Astrocyte of the hippocampus (primary cell): ENCODE measurements around the gene POLR2J3.
"Not testable (repeated sequence)": the region's sequence is repeated elsewhere in the genome, so short reads cannot be mapped to it uniquely, and the experiment has no call there.

Experiments used
- DNase-seq: peaks from one replicate; pipeline ENCODE4 v3.0.0; 2011; ENCODE audit warnings: low read depth, low spot score

Gene POLR2J3

DNA sequence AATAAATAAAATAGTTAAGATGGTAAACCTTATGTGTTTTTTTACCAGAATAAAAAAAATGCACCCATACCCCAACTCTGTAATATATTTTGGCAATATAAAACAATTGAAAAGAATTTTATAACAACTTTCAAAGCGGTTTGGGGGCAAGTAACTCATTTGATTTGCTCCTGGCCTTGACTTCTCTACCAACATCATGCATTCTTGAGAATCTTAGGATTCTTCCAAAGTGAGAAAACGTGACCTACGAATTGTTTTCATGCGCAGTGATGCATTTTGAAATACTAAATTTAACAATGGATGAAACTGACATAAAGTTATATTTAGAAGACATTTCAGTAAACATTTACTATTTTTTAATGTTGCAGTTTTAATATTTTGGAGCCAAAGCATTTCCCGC is 51.6 kb downstream of the POLR2J3 start:
- not testable (repeated sequence) for DNase-seq

DNA sequence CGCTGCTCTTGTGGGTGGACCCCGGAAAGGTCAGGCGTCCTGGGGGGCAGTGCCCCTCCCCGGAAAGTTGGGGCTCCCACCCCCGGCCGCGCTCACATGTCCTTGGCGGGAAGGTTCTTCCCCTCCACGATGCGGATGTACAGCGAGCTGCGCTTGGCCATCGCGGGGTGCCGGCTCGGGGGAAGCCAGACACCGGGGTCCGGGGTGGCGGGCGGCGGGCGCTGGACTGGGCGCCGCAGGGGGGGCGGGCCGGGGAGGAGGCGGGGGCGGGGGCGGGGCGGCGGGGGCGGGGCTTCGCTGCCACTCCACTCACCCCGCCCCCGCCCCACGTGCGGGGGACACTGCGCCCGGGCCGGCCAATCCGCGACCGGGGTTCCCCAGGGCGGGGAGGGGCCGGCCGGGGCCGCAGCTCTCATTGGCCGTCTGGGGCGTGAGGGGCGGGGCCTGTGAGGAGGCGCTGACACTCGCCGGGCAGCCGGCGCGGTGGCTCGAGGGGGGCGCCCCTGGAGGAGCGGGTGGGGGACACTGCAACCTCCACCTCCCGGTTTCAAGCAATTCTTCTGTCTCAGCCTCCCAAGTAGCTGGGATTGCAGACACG is 54.7 kb downstream of the POLR2J3 start, which contains the start of gene RASA4B:
Gene RASA4B (minus strand): TSS at position 228 of the 598 bp plus-strand sequence. CDS start 67 bp downstream, at position 161.
- peak; percentile 5 for DNase-seq
